Transverse colon (tissue), 3 donors: ENCODE measurements around the gene SLC39A9.

Experiments
- CTCF ChIP-seq, 5 experiments: fragments of 200-600 bp in 3 of 5; fragments of 450-650 bp in 2 of 5; sonication (generic) in 3 of 5; IDR thresholded peaks; 1 replicate in 2 of 5; 2 replicates in 3 of 5; pipeline ENCODE4 v1.5.1; 2016 to 2017; ENCODE audit warnings: antibody characterized with exemption in 5 of 5, inconsistent platforms in 3 of 5, mild to moderate bottlenecking in 2 of 5, moderate library complexity in 1 of 5
- POLR2A ChIP-seq: fragments of 450-650 bp; IDR thresholded peaks from one replicate; pipeline ENCODE4 v1.6.1; 2016; ENCODE audit warnings: antibody characterized with exemption, mild to moderate bottlenecking, moderate library complexity

- TF ChIP-seq CTCF (IDR thresholded peaks at IDR 0.05) (no peak), POLR2A (no peak)
Measured at GRCh38 chr14:69351911-69352310, 46.6 kb upstream of the SLC39A9 start.
